ENCODE data around the gene ESAM.

The ESAM gene

DNA sequence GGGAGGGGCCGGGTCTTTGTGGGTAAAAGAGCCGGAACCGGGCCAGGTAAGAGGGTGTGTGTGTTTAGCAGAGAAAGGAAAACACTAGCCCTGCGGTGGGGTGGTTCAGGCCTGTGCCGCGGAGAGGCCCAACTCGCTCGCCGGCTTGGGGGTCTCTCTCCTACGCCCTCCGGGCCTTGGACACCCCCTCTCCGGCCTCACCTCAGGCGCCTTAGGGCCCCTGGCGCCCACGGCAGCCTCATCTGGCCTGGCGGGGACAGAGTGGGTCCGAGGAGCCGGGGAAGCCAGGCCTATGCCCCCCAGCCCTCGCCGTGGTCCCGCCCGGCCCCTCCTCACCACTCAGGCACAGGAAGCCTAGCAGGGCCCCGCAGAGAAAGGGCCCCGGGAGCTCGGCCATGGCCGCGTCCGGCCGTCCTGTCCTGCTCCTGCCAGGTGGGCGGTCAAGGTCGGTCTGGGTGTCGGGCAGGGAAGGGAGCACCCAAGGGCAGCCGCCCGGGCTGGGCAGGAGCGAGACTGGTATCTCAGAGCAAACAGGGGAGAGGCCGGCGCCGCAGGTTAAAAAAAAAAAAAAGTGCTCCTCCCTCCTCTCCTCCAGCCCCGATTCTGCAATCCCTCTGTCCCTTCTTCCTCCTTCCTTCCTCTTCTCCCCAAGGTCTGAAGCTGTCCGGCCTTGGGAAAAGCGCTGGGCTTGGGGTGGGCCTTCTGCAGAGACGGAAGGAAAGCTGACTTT, 10.2 kb downstream of the ESAM start, which contains the start of gene VSIG2:
VSIG2 (minus strand) TSS at position 515 of the 730 bp plus-strand sequence; CDS start at position 397, 118 bp downstream.
- no peak for DNase-seq

DNA sequence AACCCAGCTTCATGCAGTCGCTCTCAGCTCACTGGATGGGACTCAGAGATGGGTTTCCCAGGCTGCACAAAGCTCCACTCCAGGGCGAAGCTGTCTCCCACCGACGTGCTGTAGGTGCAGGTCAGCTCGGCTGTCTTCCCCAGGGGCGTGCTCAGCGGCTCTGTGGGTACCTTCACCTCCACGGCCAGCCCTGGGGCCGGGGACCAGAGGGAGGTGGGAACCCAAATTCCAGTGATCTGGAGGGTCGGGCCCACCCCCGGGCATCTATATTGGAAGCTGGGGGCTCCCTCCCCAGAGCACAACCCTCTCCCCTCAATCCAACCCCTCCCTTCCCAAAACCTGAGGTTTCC, 10.7 kb downstream of the ESAM start:
- DNase-seq = no peak

DNA sequence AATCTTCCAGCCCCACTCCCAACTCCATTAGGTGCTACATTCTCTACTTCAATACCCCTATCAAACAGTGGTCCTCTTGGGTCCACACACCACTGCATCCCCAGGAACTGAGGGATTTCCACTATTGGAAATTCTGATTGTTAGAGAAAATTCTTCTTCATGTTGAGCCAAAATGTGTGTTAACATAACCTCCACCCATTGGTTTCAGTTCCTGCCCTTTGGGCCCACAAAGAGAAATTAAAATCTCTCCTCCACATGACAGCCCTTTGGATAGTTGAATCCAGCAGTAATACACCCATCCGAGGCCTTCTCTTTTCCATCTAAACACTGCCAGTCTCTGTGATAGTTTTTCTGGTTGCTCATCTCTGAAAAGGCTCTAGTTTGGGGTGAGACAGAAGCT, 12.2 kb downstream of the ESAM start:
- no peak for DNase-seq

DNA sequence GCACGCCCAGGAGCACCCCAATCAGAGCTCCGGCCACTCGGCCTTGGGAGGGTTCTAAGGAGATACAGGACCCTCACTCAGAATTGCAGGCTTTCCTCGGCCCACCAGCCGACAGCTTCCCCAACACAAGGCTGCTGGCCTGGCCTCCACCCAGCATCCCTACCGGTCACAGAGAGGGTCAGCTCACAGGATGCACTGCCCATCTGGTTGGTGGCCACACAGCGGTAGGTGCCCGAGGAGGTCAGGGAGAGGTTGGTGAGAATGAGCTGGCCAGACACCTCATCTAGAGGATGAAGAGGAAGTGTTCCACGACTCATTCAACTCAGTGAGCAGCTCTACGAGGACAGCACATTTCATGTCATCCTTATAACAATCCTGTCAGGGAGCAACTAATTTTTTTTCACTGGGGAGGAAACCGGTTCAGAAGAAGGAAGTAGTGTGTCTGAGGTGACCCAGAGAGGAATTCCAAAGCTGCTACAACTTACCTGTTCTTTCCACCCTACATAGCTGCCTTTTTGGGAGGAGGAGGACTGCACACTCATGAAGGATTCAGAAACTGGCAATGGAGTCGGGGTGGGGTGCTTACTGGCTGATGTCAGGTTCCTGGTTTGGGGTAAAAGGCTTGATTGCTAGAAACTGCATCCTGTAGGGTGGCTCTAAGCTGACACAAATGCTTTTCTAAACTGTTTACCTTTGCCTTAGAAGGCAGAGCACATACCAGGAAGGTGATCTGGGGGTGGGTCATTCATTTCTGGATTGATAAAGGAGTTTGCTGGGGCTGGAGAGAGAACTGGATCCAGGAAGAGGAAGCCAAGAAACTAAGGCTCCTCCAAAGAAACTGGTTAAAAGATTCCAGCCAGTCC, 13.4 kb downstream of the ESAM start:
- no peak for DNase-seq

- no peak for DNase-seq
Observed at GRCh38 chr11:124748100-124748418, 14.0 kb downstream of the ESAM start.

DNA sequence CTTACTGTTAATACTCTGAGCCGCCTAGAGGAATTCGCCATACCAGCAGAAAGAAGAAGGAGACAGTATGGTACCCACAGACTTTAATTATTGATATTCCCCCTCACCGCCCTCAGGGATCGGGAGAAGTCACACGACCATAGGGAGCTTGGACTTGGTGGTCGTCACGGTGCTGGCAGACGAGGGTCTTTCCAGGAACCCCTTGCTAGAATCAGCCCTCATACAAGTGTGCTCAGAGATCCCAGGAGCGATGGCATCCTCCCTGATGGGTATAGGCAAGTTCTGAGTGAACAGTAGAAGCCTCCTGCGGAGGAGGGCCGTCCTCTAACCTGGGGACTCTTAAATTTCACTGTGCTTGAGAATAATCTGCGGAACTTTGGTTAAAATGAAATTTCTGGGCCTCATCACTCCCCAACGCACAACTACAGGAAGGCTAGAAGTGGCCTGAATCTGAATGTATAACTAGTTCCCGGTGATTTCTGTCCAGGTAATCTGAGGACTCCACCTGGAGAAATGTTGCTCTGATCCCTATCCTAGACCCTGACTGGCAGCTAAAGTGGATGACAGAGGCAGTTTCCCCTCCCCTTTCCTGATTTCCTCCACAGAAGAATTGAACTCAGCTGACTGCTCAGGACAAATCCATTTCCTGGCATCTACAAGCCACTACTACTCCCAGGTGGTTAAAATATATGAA, 14.5 kb downstream of the ESAM start:
- no peak for DNase-seq

DNA sequence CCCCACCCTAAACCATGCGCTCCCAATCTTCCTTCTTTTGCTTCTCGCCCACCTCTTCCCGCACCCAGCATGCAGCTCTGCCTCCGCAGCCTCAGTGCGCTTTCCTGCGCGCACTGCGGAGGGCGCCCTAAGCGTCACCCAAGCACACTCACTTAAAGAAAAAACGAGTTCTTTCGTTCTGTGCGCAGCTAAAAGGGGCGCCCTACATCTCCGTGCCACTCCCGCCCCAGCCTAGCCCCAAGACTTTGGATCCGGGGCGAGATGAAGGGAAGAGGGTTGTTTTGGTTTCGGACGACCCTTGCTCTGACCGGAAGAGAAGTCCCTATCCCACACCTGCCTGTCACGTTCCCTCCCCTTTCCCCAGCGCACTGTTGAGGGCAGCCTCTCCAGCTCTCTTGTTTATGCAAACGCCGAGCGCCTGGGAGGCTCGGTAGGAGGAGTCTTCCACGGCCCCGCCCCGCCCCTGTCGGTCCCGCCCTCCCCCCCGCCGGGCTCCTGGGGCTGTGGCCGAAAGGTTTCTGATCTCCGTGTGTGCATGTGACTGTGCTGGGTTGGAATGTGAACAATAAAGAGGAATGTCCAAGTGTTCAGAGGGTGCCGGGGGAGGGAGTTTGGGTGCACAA, 15.4 kb downstream of the ESAM start:
- peak; percentile 69 for DNase-seq

DNA sequence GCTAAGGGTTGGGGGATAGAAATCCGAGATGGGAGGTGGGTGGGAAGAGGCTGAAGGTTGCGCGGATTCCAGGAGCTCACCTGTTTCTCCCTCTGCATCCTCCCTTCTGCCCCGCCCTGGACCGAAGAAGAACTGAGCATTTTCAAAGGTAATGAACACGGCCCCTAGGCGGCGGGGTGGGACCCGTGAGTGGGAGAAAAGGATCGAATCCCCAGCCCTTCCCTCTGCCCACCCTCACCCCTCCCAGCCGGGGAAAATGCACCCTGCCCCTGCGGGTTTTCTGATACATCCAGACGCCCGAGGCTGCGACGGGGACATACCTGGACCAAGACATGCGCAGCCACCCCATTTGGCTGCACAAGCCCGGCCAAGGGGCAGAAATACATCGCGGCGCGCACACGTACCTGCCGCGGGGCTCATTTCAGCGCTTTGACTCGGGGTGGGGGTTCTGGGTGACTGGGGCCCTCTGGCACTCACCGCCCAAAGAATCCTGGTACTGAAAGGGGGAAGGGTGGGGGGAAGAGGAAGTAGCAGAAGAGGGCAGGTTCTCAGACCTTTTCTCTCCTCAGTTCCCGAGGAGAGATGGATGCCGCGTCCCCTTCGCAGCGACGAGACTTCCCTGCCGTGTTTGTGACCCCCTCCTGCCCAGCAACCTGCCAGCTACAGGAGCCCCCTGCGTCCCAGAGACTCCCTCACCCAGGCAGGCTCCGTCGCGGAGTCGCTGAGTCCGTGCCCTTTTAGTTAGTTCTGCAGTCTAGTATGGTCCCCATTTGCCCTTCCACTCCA, 16.1 kb downstream of the ESAM start:
- peak; percentile 44 for DNase-seq

DNA sequence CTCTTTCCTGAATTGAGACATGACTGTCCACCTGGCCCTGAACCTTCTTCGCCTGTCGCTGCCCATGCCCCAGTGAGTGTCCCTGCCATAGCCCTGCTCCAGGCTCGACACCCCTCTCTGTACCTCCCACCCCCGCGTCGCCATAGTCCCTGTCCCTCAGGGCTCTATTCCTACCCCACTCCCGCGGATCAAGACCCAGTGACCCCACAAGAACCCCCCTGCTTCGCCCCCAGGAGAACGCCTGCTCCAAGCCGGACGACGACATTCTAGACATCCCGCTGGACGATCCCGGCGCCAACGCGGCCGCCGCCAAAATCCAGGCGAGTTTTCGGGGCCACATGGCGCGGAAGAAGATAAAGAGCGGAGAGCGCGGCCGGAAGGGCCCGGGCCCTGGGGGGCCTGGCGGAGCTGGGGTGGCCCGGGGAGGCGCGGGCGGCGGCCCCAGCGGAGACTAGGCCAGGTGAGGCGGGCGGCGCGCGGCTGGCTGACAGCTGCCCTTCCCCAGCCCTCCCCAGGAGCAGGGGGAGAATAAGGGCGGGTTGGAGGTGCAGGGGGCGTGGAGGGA, 16.7 kb downstream of the ESAM start:
- DNase-seq = no peak

DNA sequence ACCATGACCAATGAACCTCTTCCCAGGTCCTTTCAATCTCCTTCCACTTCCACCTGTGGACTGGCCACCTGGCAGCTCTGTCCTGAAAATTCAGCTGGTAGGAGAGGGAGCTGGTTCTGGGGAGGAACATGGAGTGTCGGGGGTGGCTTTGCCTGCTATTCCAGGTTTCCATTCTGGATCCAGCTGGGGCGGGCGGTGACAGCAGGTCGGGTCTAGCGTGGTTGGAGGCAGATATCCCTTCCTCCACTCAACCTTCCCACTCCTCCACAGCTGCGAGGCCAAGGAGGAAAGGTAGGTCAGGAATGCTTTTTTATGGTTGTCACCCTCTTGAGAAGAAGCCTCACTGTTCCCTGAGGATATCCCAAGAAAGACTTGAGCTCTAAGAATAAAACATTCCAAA, 19.0 kb downstream of the ESAM start:
- no peak for DNase-seq

GRCh38 chr11:124742555-124742954, 19.5 kb downstream of the ESAM start:
- DNase-seq = no peak

GRCh38 chr11:124740277-124740882, 21.7 kb downstream of the ESAM start:
- DNase-seq = peak; percentile 20

GRCh38 chr11:124739479-124740276, 22.4 kb downstream of the ESAM start, which contains the start of gene NRGN:
TSS of gene NRGN (plus strand) at chr11:124739942. CDS start at chr11:124740085, 143 bp downstream.
- DNase-seq = peak; percentile 90

GRCh38 chr11:124738713-124739478, 23.2 kb downstream of the ESAM start:
- DNase-seq = no peak

GRCh38 chr11:124737638-124738305, 24.3 kb downstream of the ESAM start:
- no peak for DNase-seq

- no peak for DNase-seq
Observed at GRCh38 chr11:124736736-124737135, 25.4 kb downstream of the ESAM start.

DNA sequence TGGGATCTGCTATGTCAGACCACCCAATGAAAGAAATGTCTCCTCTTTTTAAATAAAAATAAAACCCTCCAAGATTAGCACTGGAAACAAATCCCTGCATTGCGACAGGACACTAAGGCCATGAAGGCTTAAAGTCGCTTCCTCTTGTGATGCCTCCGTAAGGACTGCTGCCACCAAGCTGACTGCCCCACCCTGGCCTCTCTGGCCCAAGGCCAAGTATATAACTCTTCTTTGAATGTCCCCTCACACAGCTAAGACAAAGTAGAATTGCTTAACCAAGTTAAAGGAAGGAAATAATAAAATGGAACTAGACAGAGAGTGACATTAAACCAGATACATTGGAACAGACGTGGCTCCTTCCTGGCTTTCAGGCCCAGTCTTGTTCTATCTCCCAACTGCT, 29.9 kb downstream of the ESAM start:
- no peak for DNase-seq

DNA sequence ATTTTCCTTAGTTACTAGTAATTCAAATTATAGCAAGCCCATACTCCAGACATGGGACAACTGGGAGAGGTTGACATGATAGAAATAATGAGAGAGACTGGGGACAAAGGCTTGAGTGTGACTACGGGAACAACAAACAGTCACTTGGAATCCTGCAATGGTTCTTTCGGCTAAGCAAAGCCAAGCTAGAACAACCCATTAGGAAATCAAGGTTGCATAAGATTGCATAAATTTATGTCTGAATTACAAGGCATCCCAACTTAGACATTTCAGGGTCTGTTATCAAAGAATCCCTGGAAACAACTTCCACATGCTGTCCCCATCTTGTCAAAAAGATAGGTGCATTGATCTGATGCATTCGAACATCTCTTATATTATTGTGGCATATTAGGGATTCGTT, 32.5 kb downstream of the ESAM start:
- no peak for DNase-seq

GRCh38 chr11:124728134-124728533, 34.0 kb downstream of the ESAM start:
- DNase-seq = no peak

All from NCI-H146 (cell line).